ENCODE results near the gene MYO3A.

The MYO3A gene, protein sequence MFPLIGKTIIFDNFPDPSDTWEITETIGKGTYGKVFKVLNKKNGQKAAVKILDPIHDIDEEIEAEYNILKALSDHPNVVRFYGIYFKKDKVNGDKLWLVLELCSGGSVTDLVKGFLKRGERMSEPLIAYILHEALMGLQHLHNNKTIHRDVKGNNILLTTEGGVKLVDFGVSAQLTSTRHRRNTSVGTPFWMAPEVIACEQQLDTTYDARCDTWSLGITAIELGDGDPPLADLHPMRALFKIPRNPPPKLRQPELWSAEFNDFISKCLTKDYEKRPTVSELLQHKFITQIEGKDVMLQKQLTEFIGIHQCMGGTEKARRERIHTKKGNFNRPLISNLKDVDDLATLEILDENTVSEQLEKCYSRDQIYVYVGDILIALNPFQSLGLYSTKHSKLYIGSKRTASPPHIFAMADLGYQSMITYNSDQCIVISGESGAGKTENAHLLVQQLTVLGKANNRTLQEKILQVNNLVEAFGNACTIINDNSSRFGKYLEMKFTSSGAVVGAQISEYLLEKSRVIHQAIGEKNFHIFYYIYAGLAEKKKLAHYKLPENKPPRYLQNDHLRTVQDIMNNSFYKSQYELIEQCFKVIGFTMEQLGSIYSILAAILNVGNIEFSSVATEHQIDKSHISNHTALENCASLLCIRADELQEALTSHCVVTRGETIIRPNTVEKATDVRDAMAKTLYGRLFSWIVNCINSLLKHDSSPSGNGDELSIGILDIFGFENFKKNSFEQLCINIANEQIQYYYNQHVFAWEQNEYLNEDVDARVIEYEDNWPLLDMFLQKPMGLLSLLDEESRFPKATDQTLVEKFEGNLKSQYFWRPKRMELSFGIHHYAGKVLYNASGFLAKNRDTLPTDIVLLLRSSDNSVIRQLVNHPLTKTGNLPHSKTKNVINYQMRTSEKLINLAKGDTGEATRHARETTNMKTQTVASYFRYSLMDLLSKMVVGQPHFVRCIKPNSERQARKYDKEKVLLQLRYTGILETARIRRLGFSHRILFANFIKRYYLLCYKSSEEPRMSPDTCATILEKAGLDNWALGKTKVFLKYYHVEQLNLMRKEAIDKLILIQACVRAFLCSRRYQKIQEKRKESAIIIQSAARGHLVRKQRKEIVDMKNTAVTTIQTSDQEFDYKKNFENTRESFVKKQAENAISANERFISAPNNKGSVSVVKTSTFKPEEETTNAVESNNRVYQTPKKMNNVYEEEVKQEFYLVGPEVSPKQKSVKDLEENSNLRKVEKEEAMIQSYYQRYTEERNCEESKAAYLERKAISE (N-terminal part only)

DNA sequence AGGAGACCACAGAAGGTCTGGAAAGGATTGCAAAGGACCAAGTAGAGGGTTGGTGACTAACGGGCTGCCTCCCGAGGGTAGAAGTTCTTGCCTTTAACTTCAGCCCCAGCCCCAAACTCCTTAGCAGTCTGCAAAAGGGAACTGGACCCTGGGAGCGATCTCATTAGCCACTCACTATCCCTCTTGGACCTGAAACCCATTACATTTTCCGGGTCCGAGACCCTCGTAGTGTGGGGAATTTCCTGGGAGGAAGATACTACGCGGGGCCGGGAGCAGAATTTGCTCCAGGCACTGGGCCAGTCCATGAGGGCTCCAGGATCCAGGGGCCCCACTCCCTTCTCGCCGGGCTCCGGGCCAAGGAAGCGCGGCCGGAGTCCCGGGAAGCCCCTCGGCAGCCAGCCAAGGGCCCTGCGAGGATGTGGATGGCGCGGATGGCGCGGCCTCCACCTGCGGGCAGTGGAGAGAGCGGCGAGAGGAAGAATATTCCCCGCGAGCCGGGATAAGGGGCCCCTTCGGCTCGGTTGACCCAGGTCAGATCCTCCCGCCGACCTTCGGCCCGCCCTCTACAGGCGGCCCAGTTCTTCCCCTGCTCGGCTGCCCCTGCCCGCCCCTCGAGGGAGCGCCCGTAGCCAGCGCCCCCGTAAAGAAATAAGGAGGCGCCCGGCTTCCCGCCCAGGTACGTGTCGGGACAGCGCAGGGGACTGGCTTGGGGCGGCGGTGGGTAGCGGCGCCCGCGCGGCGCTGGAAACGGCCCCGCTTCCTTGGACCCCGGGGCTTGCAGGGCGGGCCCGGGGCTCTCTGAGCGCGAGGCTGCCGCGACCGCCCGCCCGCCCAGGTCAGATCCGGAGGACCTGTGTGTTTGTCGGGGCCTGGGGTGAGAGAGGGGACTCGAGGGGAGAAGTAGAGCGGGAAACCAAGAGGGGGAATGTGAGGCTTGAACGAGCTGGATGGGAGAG, at the start of gene MYO3A:
MYO3A (plus strand) TSS at position 577 of the 956 bp plus-strand sequence. CDS start 17,882 bp downstream, outside the sequence.
- no peak for DNase-seq (ENCODE audit: low read depth)

DNA sequence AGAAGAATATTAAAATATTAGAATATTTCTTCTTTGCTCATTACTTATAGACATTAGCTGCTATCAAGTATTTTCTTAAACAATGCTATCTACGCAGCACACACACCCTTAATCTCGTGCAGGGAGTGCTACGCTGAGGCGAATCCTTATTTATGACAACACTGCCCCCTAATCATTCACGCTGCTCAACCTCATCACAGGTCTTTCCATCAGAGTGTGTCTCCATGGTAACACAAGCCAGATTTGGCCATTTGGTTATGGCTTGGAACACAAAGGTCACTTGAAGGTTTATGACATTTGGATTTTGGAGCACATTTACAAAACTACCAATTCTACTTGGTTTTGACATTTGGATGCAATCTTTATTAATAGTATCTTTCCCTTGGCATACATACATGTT, 45.4 kb upstream of the MYO3A start:
- no peak for DNase-seq (ENCODE audit: low read depth)

DNA sequence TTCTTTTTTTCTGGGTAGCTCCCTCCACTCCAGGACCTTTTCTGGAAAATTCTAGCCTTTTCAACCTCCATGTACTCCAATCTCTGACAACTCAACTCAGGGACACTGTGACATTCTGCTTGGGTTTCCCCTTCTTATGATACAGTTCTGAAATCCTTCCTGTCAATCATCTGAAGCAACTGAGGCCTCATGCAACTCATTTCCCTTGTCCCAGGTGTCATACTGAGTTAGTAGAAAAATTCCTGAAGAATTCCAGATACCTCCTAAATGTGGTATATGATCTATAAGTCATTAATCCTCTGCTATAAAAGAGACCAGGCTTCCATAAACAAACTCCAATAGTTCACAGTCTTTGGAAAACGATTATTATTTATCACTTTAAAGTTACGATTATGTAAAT, 43.0 kb upstream of the MYO3A start:
- no peak for DNase-seq (ENCODE audit: low read depth)

DNA sequence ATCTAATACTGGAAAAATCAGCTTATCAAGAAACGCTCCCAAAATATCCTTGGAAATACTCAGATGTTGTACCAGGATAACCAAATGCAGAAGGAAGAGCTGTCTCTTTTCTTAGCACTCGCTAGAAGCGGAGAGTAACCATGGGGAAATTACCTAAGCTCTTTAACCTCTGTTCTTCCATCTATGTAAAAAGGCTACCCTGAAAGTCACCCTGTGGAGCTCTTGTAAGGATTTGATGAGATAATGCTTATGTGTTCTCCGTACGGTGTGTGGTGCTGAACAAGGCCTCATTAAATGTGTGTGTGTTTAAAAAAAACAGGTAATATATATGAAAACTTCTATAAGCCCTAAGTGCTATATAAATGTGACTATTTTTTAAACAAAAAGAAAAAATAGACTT, 38.2 kb upstream of the MYO3A start:
- DNase-seq (ENCODE audit: low read depth), result no peak

DNA sequence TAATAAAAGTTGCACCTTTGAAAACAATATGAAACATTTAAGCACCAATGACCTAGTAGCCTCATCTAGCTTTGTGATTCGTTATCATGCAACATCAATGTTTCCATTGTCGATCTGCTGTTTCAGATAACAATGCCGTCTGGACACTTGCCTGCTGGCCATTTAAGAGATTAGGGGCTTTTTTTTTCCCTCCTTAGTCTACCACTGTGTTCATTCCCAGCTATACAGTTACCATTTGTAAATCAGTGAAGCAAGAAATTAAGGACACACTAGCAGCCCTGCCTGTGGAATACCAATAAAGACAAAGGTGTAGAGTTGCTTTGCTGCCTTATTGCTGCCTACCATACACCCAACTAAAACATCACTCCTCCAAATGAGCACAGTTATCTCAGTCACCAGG, 37.6 kb upstream of the MYO3A start:
- DNase-seq (ENCODE audit: low read depth), result no peak

DNA sequence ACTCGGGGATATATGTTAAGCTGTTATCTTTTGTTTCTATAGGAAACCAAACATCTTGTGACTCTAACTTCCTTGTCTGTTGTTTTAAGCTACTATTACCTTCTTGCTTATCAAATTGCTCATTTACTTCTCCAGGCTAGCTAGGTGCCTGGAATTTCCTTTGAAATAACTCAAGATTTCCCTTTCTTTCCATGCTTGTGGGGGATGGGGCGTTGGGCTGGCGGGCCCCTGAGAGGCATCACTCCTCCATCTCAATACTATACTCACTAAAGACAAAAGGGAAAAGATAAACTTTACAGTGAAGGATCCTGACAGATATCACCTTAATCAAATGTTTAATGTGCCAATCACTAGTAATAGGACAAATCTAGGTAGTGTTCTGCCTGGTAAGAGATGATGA, 34.7 kb upstream of the MYO3A start:
- no peak for DNase-seq (ENCODE audit: low read depth)

DNA sequence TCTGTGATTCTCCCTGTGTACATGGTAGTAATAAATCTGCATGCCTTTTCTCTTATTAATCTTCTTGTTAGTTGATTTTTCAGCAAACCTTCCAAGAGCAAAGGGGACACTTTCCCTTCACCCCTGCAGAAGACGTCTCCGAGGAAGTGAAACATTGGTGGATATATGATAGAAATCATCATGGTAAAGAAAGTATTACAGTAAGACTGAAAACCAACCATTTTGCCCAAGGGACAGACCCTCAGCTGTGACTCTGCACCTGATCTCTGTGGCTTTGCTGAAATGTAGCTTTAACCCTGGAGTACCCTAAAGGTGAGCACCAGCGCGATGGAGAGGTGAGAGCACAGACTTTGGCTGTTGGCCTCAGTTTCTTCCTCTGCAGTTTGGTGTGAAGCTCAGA, 32.8 kb upstream of the MYO3A start:
- DNase-seq (ENCODE audit: low read depth), result no peak

DNA sequence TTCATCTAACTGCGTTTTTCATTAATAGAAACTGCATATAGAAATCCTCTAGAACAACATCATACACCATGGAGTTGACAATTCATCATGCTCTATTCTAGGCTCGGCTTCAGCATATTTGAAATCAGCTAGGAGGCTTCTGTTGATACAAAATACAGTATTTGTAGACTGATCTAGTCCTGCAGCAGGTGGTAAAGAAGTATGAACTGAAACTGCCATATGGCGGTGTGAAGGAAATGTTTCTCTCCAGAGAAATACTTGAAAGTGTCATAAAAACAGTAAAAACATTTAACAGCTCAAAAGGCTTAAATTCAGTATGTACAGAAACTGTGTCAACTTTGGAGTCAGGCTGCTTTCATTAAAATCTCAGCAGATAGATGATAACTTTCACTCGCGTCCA, 32.0 kb upstream of the MYO3A start:
- DNase-seq (ENCODE audit: low read depth), result no peak

DNA sequence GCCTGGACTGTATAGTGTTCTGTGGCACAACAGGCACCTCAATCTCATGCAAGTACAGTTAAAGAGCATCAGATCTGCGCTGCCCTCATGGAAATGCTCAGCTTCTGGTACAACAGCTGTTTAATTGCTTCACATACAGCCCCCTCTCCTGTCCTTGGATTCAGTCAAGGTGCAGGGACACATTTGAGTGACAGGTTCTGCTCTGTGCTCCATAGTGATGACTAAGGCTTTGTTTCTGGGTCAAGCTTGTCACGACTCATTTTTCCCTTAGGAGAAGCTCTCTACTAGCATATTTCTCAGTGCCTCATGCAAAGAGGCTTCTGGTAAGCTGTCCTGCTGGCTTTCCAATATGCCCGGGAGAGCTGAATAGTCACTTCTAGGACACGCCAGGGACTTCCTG, 26.8 kb upstream of the MYO3A start:
- no peak for DNase-seq (ENCODE audit: low read depth)

DNA sequence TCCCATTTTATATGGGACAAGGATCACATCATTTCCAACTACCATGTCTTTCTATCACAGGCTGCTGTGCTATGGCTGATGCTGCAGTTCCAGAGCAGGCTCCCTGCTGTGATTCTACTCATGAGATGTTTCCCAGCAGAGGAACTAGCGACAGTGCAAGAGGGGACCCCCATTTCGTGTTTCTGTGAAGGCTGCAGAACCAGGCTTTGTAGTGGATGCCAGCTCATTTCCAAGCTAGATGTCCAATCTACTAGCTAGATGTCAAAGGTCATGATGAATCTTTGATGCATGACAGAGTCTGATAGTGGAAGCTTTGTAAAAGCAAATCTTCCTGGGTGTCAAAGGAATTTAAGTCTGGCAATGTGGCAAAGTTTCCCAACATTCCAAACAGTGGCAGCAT, 21.2 kb upstream of the MYO3A start:
- no peak for DNase-seq (ENCODE audit: low read depth)

DNA sequence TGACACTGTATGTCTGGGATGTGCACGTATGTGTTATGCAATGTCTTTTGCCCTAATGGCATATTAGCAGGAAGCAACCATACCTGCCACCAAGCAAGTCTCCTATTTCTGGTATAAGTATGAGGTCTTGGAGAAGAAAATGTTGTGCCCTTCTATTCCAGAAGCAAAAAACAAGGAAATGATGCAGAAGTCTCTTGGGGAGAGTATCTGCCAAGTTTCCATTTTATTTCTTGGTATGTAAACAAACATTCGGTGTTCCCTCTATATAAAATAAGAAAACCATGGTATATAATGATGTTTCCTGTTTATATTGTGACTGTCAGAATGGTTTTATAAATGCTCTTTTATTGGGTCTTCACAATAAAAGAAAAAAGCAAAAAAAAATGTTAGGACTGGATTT, 19.3 kb upstream of the MYO3A start:
- no peak for DNase-seq (ENCODE audit: low read depth)

DNA sequence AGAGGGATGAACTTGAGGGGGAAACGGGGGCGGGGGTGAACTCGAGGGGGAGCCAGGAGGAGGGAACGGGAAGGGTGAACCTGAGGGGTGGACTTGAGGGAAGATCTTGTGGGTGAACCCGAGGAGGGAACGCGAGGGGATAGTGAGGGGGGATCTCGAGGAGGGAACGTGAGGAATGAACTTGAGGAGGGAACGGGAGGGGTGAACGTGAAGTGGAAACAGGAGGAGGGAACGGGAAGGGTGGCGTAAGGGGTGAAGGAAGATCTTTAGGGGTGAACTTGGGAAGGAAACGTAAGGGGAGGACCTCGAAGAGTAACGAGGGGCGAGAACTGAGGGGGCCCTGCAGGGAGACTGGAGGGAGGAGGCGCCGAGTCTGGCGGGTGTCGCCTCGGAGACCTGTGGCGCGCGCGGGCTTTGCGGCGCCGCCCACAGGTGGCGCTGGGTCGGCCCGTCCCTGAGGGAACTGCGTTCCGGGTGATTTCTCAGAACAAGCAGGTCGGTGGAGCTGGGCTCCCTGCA, 651 bp downstream of the MYO3A start:
- no peak for DNase-seq (ENCODE audit: low read depth)

DNA sequence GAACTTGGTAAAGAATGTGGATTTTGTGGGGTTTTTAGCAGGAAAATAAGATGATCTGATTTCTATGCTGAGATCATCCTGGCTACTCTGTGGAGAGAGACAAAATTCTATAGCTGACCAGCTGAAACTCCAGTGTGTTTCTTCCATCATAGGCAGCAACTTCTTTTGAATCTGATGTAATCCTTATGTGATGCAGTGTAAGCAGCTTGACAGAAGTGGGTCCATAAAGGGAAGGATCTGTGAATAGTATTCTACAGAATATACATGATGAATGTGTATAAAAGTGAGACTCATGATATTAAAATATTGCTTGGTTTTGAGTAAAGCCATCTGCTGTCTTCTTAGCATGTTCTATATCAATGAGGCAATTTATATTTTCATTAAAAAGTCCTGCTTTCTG, 4.4 kb downstream of the MYO3A start:
- DNase-seq (ENCODE audit: low read depth), result no peak

DNA sequence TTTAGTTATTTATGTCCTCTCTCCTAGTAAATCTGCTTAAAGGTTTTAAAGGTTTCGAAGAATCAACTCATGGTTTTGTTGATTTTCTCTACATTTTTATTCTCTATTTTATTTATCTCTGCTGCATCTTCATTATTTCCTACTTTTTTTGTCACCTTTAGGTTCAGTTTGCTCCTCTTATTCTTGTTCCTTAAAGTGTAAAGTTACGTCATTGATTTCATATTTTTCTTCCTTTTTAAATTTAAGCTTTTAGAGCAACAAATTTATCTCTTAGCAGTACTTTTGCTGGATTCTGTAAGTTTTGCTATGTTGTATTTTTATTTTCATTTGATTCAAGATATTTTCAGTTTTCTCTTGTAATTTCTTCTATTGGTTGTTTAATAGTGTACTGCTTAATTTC, 10.7 kb downstream of the MYO3A start:
- no peak for DNase-seq (ENCODE audit: low read depth)

DNA sequence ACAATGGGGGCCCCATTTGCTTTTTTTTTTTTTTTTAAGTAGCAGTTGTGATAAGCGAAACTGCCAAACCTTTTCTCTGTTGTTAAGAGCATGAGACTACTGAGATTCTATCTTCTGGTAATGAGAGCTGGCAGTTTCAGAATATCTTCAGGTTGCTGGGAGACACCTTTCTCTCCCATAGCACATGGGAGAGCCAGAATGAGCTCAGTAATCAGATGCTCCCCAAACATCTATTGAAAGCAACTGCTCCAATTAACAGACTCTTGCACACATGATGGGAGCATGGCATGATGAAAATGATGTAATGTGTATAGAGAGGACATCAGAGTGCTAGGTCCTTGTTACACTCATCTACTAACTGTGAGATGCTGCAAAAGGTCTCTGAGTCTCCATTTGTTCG, 18.8 kb downstream of the MYO3A start:
- no peak for DNase-seq (ENCODE audit: low read depth)

DNA sequence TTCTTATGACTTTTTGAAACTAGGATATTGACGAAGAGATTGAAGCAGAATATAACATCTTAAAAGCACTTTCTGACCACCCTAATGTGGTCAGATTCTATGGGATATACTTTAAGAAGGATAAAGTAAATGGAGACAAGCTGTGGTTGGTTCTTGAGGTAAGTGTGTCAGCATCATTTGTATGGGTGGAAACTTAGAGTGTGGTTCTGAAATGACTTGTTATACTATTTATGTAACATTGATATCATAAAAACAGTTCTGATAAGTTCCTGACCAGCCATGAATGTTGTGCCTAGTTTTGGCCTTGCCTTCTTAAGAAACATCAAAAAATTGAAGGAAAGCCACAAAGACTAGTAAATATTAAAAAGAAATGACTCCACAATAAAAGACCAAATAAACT, 20.8 kb downstream of the MYO3A start:
- no peak for DNase-seq (ENCODE audit: low read depth)

DNA sequence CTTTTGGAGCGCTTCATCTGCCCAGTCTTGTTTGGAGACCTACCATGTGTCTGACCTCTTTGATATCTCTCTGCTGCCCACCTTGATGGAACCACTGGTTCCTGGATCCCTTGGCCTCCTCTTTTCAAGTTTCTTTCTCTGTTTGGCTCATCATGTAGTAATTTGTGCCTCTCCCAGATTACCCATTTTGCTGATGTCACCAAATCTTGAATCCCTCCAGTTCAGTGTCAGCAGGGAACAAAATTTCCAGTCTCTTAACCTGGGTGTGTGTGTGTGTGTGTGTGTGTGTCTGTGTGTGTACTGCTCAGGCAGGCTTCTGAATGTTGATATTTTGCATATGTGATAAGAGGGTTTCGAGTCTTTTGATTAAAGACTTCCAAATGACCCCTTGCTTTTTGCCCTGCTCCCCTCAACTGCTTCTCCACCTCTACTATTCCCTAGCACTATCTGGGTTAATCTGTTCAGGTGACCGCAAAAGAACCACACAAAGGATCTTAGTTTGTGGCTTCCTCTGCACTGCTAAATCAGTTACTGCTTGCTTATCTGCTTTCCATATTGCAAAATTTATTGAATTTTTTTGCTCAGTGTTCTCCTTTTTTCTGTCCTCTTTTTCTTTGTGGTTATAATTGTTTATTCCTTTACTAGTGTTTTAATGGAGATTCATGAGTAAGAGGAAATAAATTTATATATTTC, 25.7 kb downstream of the MYO3A start:
- no peak for DNase-seq (ENCODE audit: low read depth)

DNA sequence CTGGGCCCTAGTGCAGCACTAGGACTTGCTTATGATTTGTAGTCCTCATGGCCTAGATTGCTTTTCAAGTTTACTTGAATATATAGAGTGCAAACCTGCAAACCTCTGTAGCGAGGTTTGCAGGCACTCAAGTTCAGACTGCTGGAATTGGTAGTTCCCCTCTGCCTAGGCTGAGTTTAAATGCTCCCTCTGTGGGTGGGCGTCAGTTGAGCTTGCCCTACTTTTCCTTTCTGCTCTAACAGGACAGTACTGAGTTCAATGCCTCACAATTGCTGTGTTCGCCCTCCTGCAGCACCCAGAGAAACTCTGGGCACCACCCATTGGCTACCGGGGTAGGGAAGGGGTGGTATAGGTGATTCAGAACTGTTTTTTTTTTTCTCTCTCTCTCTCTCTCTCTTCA, 31.6 kb downstream of the MYO3A start:
- no peak for DNase-seq (ENCODE audit: low read depth)

DNA sequence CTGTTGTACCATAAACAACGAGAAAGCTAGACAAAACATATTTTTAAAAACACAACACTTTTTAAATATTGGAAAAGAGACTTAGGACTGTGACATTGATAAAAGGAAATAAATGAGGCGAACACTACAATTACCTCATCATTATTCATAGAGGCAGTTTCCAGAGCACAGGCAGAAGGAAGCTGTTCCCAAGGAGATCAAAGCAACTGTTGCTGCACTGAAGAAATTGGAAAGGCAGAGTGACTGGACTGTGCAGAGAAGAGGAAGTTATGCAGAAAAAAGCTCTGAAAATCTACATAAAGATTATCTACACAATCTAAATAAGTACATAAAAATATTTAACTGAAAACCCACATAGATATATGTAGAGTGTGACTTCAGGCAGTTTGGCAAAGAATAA, 32.8 kb downstream of the MYO3A start:
- DNase-seq (ENCODE audit: low read depth), result no peak

DNA sequence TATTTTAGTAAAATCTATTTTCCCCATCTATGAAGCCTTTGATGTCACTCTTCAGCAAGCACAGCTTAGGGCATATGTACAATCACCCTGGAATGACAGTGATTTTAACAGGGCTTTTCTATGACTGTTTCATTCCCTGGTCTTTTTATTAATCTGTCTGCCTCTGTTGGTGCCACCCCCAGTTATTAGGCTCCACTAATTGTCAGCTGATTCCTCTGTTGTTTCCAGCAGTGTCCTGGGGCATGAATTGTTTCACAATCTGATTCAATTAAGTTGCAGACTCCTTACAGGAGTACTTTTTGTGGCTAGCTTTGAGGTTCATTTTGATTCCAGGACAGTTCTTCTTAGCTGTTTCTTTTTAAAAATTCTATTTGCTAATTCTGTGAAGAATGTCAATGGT, 38.6 kb downstream of the MYO3A start:
- no peak for DNase-seq (ENCODE audit: low read depth)
